ENCODE measurements around the gene PARP16.

Gene PARP16

DNA sequence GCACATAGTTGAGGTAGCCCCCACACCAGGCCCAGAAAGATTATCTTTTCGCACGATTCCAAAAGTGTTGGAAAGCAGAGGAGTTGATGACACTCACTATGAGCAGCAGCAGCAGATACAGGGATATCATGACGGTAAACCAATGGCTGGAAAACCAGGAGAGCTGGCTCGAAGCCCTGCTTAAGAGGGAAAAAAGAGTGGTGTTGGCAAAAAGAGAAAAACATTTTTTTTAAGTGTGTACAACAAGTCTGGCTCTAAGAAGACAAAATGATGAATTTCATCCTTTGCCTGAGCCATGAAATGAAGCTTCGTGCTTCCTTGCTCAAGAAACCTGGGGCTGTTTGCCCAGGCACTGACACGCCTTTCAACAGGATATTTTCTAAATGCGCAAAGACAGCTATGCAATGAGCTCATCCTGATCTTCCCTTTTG lies 27.3 kb downstream of the PARP16 start:
- H3K9me3 ChIP-seq (ENCODE audit: insufficient read depth, low read depth, low read length) = no peaks in the 10 kb centered on the region
- no peak overlapping the region for H3K4me3 ChIP-seq (ENCODE audit: low read length, poor library complexity, severe bottlenecking)
- H3K27me3 ChIP-seq (ENCODE audit: insufficient read depth, low read length, poor library complexity, severe bottlenecking) = no peaks in the 10 kb centered on the region
- no peak overlapping the region for H3K4me2 ChIP-seq (ENCODE audit: low read depth, low read length, poor library complexity, severe bottlenecking)
- no peaks in the 10 kb centered on the region for H3K79me2 ChIP-seq (ENCODE audit: insufficient read depth, low read length)
- H3F3A ChIP-seq (ENCODE audit: low read depth) = no peaks in the 10 kb centered on the region
- H3K4me1 ChIP-seq (ENCODE audit: insufficient read depth, low read length, poor library complexity, severe bottlenecking) = no peaks in the 10 kb centered on the region
- H3K9ac ChIP-seq (ENCODE audit: low read depth, low read length, poor library complexity, severe bottlenecking) = no peak overlapping the region
- peaks cover 73% of the 10 kb centered on the region; the same call in 1 of the 2 replicates for H3K36me3 ChIP-seq (ENCODE audit: insufficient read depth, low read length)
- no peaks in the 10 kb centered on the region for H3K9me2 ChIP-seq (replicated peaks; ENCODE audit: low read depth, low read length)
- H4K20me1 ChIP-seq (ENCODE audit: insufficient read depth, low read length, poor library complexity, severe bottlenecking) = no peaks in the 10 kb centered on the region
- no peak overlapping the region for H2AFZ ChIP-seq (ENCODE audit: low read length)
- no peak for TF ChIP-seq EZH2phosphoT487 (IDR thresholded peaks at IDR 0.05; ENCODE audit: borderline replicate concordance)
- TF ChIP-seq, protein P1, sequence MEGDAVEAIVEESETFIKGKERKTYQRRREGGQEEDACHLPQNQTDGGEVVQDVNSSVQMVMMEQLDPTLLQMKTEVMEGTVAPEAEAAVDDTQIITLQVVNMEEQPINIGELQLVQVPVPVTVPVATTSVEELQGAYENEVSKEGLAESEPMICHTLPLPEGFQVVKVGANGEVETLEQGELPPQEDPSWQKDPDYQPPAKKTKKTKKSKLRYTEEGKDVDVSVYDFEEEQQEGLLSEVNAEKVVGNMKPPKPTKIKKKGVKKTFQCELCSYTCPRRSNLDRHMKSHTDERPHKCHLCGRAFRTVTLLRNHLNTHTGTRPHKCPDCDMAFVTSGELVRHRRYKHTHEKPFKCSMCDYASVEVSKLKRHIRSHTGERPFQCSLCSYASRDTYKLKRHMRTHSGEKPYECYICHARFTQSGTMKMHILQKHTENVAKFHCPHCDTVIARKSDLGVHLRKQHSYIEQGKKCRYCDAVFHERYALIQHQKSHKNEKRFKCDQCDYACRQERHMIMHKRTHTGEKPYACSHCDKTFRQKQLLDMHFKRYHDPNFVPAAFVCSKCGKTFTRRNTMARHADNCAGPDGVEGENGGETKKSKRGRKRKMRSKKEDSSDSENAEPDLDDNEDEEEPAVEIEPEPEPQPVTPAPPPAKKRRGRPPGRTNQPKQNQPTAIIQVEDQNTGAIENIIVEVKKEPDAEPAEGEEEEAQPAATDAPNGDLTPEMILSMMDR (conservative IDR thresholded peaks at IDR 0.05; ENCODE audit: low read length) = no peak

DNA sequence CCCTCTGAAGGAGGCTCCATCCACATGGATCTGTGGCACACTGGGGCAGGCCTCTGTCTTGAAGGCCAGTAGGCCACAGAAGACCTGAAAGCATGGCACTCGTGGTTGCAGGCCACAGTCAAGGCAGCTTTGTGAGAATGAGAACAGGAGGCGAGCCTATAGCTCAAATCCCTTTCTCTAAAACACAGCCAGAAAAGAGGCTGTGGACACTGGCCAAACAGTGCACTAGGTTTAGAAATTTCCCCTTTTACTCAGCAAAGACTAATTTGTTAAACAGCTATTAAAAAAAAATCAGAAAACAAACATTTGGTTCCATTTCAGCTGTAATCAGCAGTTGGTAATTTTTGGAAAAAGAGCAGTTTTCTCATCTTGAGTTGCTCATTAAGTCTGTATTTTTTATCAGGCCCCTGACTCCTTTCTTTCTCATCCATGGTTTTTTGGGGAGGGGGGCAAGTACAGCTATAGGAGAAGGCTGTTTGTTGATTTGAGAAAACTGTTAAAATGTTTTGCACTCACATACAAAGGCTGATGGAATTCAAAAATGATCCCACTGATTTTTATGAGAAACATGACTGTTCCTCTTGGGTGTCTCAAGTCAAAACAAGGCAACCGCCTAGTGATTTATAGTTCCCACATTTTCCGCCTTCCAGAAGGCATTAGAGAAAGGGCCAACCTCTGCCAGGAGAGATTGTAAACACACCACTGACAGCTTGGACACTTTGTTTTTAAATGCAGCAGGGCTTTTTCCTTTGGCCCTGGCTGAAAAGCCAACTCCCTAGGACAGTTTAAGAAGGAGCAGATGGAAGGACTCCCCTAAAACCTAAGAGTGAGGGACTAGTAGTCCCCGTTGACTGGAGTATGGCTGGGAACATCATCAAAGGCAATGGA lies 28.1 kb downstream of the PARP16 start:
- H3K9me2 ChIP-seq (replicated peaks; ENCODE audit: low read depth, low read length) = no peaks in the 10 kb centered on the region
- H3K79me2 ChIP-seq (ENCODE audit: insufficient read depth, low read length) = no peaks in the 10 kb centered on the region
- no peak overlapping the region for H3K4me2 ChIP-seq (ENCODE audit: low read depth, low read length, poor library complexity, severe bottlenecking)
- H2AFZ ChIP-seq (ENCODE audit: low read length) = no peak overlapping the region
- peaks cover 70% of the 10 kb centered on the region; the same call in 1 of the 2 replicates for H3K36me3 ChIP-seq (ENCODE audit: insufficient read depth, low read length)
- H3K9ac ChIP-seq (ENCODE audit: low read depth, low read length, poor library complexity, severe bottlenecking) = no peak overlapping the region
- H3K4me1 ChIP-seq (ENCODE audit: insufficient read depth, low read length, poor library complexity, severe bottlenecking) = no peaks in the 10 kb centered on the region
- no peaks in the 10 kb centered on the region for H3K27me3 ChIP-seq (ENCODE audit: insufficient read depth, low read length, poor library complexity, severe bottlenecking)
- no peaks in the 10 kb centered on the region for H3F3A ChIP-seq (ENCODE audit: low read depth)
- no peaks in the 10 kb centered on the region for H3K9me3 ChIP-seq (ENCODE audit: insufficient read depth, low read depth, low read length)
- no peak overlapping the region for H3K4me3 ChIP-seq (ENCODE audit: low read length, poor library complexity, severe bottlenecking)
- H4K20me1 ChIP-seq (ENCODE audit: insufficient read depth, low read length, poor library complexity, severe bottlenecking) = no peaks in the 10 kb centered on the region
- TF ChIP-seq EZH2phosphoT487 (IDR thresholded peaks at IDR 0.05; ENCODE audit: borderline replicate concordance) = no peak
- TF ChIP-seq, protein P1 (conservative IDR thresholded peaks at IDR 0.05; ENCODE audit: low read length) = no peak

DNA sequence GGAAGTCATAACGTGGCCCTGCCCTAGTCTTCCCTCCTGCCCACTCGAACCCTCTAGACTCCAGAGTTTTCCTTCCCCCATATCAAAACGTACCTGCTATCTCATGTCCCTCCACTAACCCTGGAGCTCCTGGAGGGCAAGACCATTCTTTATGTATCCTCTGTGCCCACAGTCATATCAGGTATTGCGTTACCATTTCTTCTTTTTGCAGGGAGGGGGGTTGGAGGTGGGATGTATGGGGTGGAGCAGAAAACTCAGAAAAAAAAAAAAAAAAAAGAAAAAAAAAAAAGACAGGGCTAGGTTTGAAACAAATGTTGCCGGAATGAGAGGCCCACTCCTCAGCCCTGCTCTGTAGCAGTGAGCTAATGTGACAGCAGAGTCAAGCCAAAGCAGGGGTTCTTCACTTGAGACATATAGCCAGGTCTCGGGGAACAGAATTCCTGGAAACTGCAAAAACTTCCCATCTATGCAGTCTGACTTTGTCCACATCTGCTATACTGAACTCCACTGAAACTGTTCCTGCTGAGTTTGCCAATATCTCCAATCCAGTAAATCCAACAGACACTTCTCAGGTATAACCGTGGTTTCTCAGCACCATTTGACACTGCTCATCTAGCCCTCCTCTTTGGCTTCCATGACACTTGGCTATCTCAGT lies 31.1 kb downstream of the PARP16 start:
- no peak for TF ChIP-seq EZH2phosphoT487 (IDR thresholded peaks at IDR 0.05; ENCODE audit: borderline replicate concordance)
- TF ChIP-seq, protein P1 (conservative IDR thresholded peaks at IDR 0.05; ENCODE audit: low read length) = no peak
- no peaks in the 10 kb centered on the region for H3K9me3 ChIP-seq (ENCODE audit: insufficient read depth, low read depth, low read length)
- no peaks in the 10 kb centered on the region for H3K4me1 ChIP-seq (ENCODE audit: insufficient read depth, low read length, poor library complexity, severe bottlenecking)
- H3K4me3 ChIP-seq (ENCODE audit: low read length, poor library complexity, severe bottlenecking) = no peak overlapping the region
- H3K27me3 ChIP-seq (ENCODE audit: insufficient read depth, low read length, poor library complexity, severe bottlenecking) = no peaks in the 10 kb centered on the region
- H3K9me2 ChIP-seq (replicated peaks; ENCODE audit: low read depth, low read length) = no peaks in the 10 kb centered on the region
- H3K9ac ChIP-seq (ENCODE audit: low read depth, low read length, poor library complexity, severe bottlenecking) = no peak overlapping the region
- peaks cover 50% of the 10 kb centered on the region; the same call in 1 of the 2 replicates for H3K36me3 ChIP-seq (ENCODE audit: insufficient read depth, low read length)
- H3K79me2 ChIP-seq (ENCODE audit: insufficient read depth, low read length) = no peaks in the 10 kb centered on the region
- no peaks in the 10 kb centered on the region for H3F3A ChIP-seq (ENCODE audit: low read depth)
- H3K4me2 ChIP-seq (ENCODE audit: low read depth, low read length, poor library complexity, severe bottlenecking) = no peak overlapping the region
- no peak overlapping the region for H2AFZ ChIP-seq (ENCODE audit: low read length)
- H4K20me1 ChIP-seq (ENCODE audit: insufficient read depth, low read length, poor library complexity, severe bottlenecking) = no peaks in the 10 kb centered on the region

All from Loucy (cell line).